Ascending aorta (tissue), 2 donors: ENCODE results near the gene STRN3. TPM values are rescaled to one million over a fixed set of nuclear protein-coding genes. Genes with fewer than 3 reads are reported as not detected.
"Not testable (repeated sequence)": the region's sequence is repeated elsewhere in the genome, so short reads cannot be mapped to it uniquely, and the experiment has no call there.

Source experiments
- DNase-seq, 2 donors: peaks; one replicate each; pipeline ENCODE4 v3.0.0-alpha.2; 2019; ENCODE audit warnings: low spot score in 2 of 2
- H3K27ac ChIP-seq, 2 donors: fragments of 200-600 bp; sonication (generic); one replicate each; pipeline ENCODE4 v1.5.1; 2016 to 2017; ENCODE audit warnings: mild to moderate bottlenecking in 1 of 2
- H3K27me3 ChIP-seq: fragments of 200-600 bp; sonication (generic); one replicate; pipeline ENCODE4 v1.5.1; 2017
- H3K36me3 ChIP-seq, 2 donors: fragments of 200-600 bp; sonication (generic); one replicate each; pipeline ENCODE4 v1.5.1; 2016
- H3K4me1 ChIP-seq, 2 donors: fragments of 200-600 bp; sonication (generic); one replicate each; pipeline ENCODE4 v1.5.1; 2016 to 2017; ENCODE audit warnings: mild to moderate bottlenecking in 1 of 2
- H3K4me3 ChIP-seq, 2 donors: fragments of 200-600 bp; sonication (generic); one replicate each; pipeline ENCODE4 v1.5.1; 2016 to 2017; ENCODE audit warnings: mild to moderate bottlenecking in 1 of 2
- H3K9me3 ChIP-seq, 2 donors: fragments of 200-600 bp; sonication (generic); one replicate each; pipeline ENCODE4 v1.5.1; 2016
- CTCF ChIP-seq, 3 experiments: fragments of 200-600 bp in 2 of 3; fragments of 450-650 bp in 1 of 3; sonication (generic) in 2 of 3; IDR thresholded peaks; one replicate each; pipeline ENCODE4 v1.5.1; 2016 to 2019; ENCODE audit warnings: antibody characterized with exemption in 3 of 3, mild to moderate bottlenecking in 1 of 3, moderate library complexity in 1 of 3
- intact Hi-C: fragments of 100-400 bp; cut with DNase I; formaldehyde crosslinking; loops from one replicate; pipeline ENCODE4 v1.15.1; 2023
- total RNA-seq: library from RNA; depleted of rRNA; stranded (reverse); fragments of >200 nt; gene quantifications from one replicate; pipeline ENCODE4 v1.1.0, GENCODE V29; 2016

Gene STRN3
- total RNA-seq, 1 donor from 2014 or later = 38.5 TPM

- TF ChIP-seq CTCF (IDR thresholded peaks at IDR 0.05) = no peak
- peaks cover 0 to 5% of the 10 kb centered on the region in 2 donors for H3K4me1 ChIP-seq
- intact Hi-C loops = no loop called here
- no peaks in the 10 kb centered on the region for H3K27me3 ChIP-seq
- DNase-seq = no peak
- H3K36me3 ChIP-seq = no peaks in the 10 kb centered on the region
- no peaks in the 10 kb centered on the region for H3K9me3 ChIP-seq
- H3K27ac ChIP-seq = no peak overlapping the region
- H3K4me3 ChIP-seq = no peak overlapping the region
These were observed 8.0 kb downstream of the STRN3 start for GRCh38 chr14:31018057-31018645.

GRCh38 chr14:31013841-31014240 lies 12.3 kb downstream of the STRN3 start:
- H3K27ac ChIP-seq = no peak overlapping the region
- no peaks in the 10 kb centered on the region for H3K9me3 ChIP-seq
- H3K27me3 ChIP-seq = no peaks in the 10 kb centered on the region
- no peak for TF ChIP-seq CTCF (IDR thresholded peaks at IDR 0.05)
- peaks cover 0 to 2% of the 10 kb centered on the region in 2 donors for H3K4me1 ChIP-seq
- H3K4me3 ChIP-seq = no peak overlapping the region
- DNase-seq = no peak
- intact Hi-C loops = no loop called here
- H3K36me3 ChIP-seq = peaks cover 0 to 9% of the 10 kb centered on the region in 2 donors

GRCh38 chr14:31010935-31011334 lies 15.2 kb downstream of the STRN3 start:
- TF ChIP-seq CTCF (IDR thresholded peaks at IDR 0.05) = no peak
- peaks cover 0 to 15% of the 10 kb centered on the region in 2 donors for H3K36me3 ChIP-seq
- H3K9me3 ChIP-seq = no peaks in the 10 kb centered on the region
- intact Hi-C loops = no loop called here
- H3K4me1 ChIP-seq = no peaks in the 10 kb centered on the region
- no peaks in the 10 kb centered on the region for H3K27me3 ChIP-seq
- no peak overlapping the region for H3K27ac ChIP-seq
- DNase-seq = no peak
- H3K4me3 ChIP-seq = no peak overlapping the region

GRCh38 chr14:31009836-31010574 lies 16.2 kb downstream of the STRN3 start:
- Histone ChIP-seq H3K27me3 (no peaks in the 10 kb centered on the region), H3K4me3 (no peak overlapping the region), H3K4me1 (no peaks in the 10 kb centered on the region), H3K27ac (no peak overlapping the region), H3K36me3 (peaks cover 0 to 15% of the 10 kb centered on the region in 2 donors), H3K9me3 (no peaks in the 10 kb centered on the region)
- no peak for TF ChIP-seq CTCF (IDR thresholded peaks at IDR 0.05)
- intact Hi-C loops = no loop called here
- no peak for DNase-seq

DNA sequence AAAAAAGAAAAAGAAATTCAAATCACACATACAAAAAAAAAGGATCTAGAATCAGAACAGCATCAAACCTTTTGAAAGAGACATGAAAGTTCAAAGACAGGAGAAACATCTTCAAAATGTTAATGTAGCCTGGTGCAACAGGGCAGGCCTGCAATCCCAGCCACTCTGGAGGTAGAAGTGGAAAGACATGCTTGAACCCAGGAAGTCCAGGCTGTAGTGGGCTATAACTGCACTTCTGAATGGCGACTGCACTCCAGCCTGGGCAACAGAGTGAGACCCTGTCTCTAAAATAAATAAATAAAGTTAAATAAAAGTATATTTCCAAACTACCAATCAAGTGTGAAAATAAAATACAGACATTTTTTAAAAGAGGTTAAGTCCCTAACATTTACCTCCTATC lies 19.5 kb downstream of the STRN3 start:
- Histone ChIP-seq H3K27me3 (no peaks in the 10 kb centered on the region), H3K36me3 (peaks cover 4 to 23% of the 10 kb centered on the region in 2 donors), H3K4me1 (no peaks in the 10 kb centered on the region), H3K27ac (no peak overlapping the region), H3K9me3 (no peaks in the 10 kb centered on the region), H3K4me3 (no peak overlapping the region)
- intact Hi-C loops = no loop called here
- no peak for TF ChIP-seq CTCF (IDR thresholded peaks at IDR 0.05)
- no peak for DNase-seq

DNA sequence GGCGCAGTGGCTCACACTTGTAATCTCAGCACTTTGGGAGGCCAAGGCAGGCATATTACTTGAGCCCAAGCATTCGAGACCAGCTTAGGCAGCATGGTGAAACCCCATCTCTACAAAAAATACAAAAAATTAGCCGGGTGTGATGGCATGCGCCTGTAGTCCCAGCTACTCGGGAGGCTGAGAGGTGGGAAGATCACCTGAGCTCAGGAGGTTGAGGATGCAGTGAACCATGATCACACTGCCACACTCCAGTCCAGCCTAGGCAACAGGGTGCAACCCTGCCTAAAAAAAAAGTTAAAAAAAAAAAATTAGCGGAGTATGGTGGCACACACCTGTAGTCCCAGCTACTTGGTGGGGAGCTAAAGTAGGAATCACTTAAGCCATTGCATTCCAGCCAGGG lies 22.2 kb downstream of the STRN3 start:
- H3K27me3 ChIP-seq, H3K27ac ChIP-seq, H3K4me3 ChIP-seq, H3K9me3 ChIP-seq, H3K4me1 ChIP-seq, DNase-seq, intact Hi-C loops: not testable (repeated sequence)
- H3K36me3 ChIP-seq = peaks cover 6 to 16% of the 10 kb centered on the region in 2 donors
